Measurements from ENCODE around the gene TLL1.

Gene TLL1

GRCh38 chr4:166045457-166045856 is 172.4 kb downstream of the TLL1 start:
- no peak for DNase-seq

- no peak for DNase-seq
Observed at GRCh38 chr4:166049036-166049435, 176.0 kb downstream of the TLL1 start.

- DNase-seq: no peak
Observed at GRCh38 chr4:166064721-166065120, 191.7 kb downstream of the TLL1 start.

- DNase-seq: no peak
Observed at GRCh38 chr4:166065324-166065723, 192.3 kb downstream of the TLL1 start.

GRCh38 chr4:166066936-166067335 is 193.9 kb downstream of the TLL1 start:
- no peak for DNase-seq

- DNase-seq: no peak
Observed at GRCh38 chr4:166067915-166068314, 194.9 kb downstream of the TLL1 start.

- DNase-seq: no peak
Observed at GRCh38 chr4:166073783-166074182, 200.7 kb downstream of the TLL1 start.

GRCh38 chr4:166075599-166075998 is 202.6 kb downstream of the TLL1 start:
- no peak for DNase-seq

- DNase-seq: no peak
Observed at GRCh38 chr4:166077782-166078181, 204.7 kb downstream of the TLL1 start.

- DNase-seq: no peak
Observed at GRCh38 chr4:166078383-166078782, 205.3 kb downstream of the TLL1 start.

- no peak for DNase-seq
Observed at GRCh38 chr4:166078955-166079354, 205.9 kb downstream of the TLL1 start.

GRCh38 chr4:166087569-166087968 is 214.5 kb downstream of the TLL1 start:
- DNase-seq: no peak

GRCh38 chr4:166088576-166088975 is 215.5 kb downstream of the TLL1 start:
- DNase-seq: no peak

- DNase-seq: no peak
Observed at GRCh38 chr4:166091146-166091545, 218.1 kb downstream of the TLL1 start.

GRCh38 chr4:166091912-166092510 is 219.0 kb downstream of the TLL1 start:
- DNase-seq: peak in 2 of 56 donors; percentile 0 to 32

- no peak for DNase-seq
Observed at GRCh38 chr4:166092797-166093290, 219.8 kb downstream of the TLL1 start.

- no peak for DNase-seq
Observed at GRCh38 chr4:166104623-166105022, 231.6 kb downstream of the TLL1 start.

GRCh38 chr4:166121897-166122296 is 248.9 kb downstream of the TLL1 start:
- DNase-seq: no peak

GRCh38 chr4:166123546-166123945 is 250.5 kb downstream of the TLL1 start:
- DNase-seq: no peak

GRCh38 chr4:166128403-166128802 is 255.4 kb downstream of the TLL1 start:
- DNase-seq: no peak

GRCh38 chr4:166134285-166134684 is 261.2 kb downstream of the TLL1 start:
- DNase-seq: no peak

GRCh38 chr4:166140951-166141350 is 267.9 kb downstream of the TLL1 start:
- no peak for DNase-seq

- DNase-seq: no peak
Observed at GRCh38 chr4:166143227-166143626, 270.2 kb downstream of the TLL1 start.

GRCh38 chr4:166144607-166145006 is 271.6 kb downstream of the TLL1 start:
- no peak for DNase-seq
